HCT116 (cell line): Measurements from ENCODE around the gene SAT1. TPM values are rescaled to one million over a fixed set of nuclear protein-coding genes. Genes with fewer than 3 reads are reported as not detected.

Experiments
- ATAC-seq: fragments of 200-7000 bp; cut with Tn5 transposase; 2 replicates; pipeline ENCODE4 v1.9.1; 2020; ENCODE audit warnings: mild to moderate bottlenecking, moderate library complexity
- BruUV-seq: library from RNA; stranded (reverse); fragments of 400-500 nt; replicated peaks from 2 replicates; lab custom pipeline; 2021; lab: Mats Ljungman, UMichigan
- CTCF ChIA-PET: fragments of 300-600 bp; sonication (Branson Sonifier 250); formaldehyde crosslinking; loops from one replicate; lab custom pipeline; 2021; ENCODE audit warnings: antibody characterized with exemption; lab: Charles Lee
- POLR2A ChIA-PET: fragments of 300-600, 350-600 bp; sonication (Branson Sonifier 250); formaldehyde crosslinking; loops from one replicate; lab custom pipeline; 2021; ENCODE audit warnings: antibody characterized with exemption; lab: Charles Lee
- RAD21 ChIA-PET, 2 experiments: fragments of 300-600 bp; sonication (Branson Sonifier 250); formaldehyde crosslinking; loops; one replicate each; lab custom pipeline; 2023; ENCODE audit warnings: low total read pairs in 2 of 2; ENCODE audit not compliant: uncharacterized antibody in 2 of 2, unreplicated experiment in 2 of 2, low non-redundant PET in 1 of 2; lab: Charles Lee
- DNase-seq: peaks from one replicate; pipeline ENCODE4 v3.0.0-alpha.2; 2010; ENCODE audit warnings: low read depth, low spot score
- H2AFZ ChIP-seq: fragments of 200-600 bp; shearing (Covaris generic), sonication (generic); 2 replicates; pipeline ENCODE4 v1.6.1; 2017; ENCODE audit warnings: low read depth, mixed run types, mixed read lengths, antibody characterized with exemption, low read length; ENCODE audit not compliant: poor library complexity, severe bottlenecking
- H3K27ac ChIP-seq: 2 replicates; pipeline ENCODE4 v1.5.1; 2012; ENCODE audit warnings: low read depth, low read length
- H3K27me3 ChIP-seq: fragments of 200-600 bp; sonication (generic); 2 replicates; pipeline ENCODE4 v1.6.1; 2016; ENCODE audit warnings: mixed run types, low read length, mixed read lengths; ENCODE audit not compliant: insufficient read depth
- H3K36me3 ChIP-seq, 2 experiments: fragments of 200-500 bp in 1 of 2; fragments of 200-600 bp in 1 of 2; sonication (Bioruptor generic) in 1 of 2; sonication (generic) in 1 of 2; 2 replicates each; pipeline versions ENCODE4 v1.5.1 to v1.6.1; 2014 to 2016; ENCODE audit warnings: low read length in 2 of 2, inconsistent platforms in 1 of 2, mixed read lengths in 1 of 2, mixed run types in 1 of 2; ENCODE audit not compliant: insufficient read depth in 2 of 2, control insufficient read depth in 1 of 2
- H3K4me1 ChIP-seq, 2 experiments: fragments of 200-600 bp in 1 of 2; sonication (generic) in 1 of 2; 2 replicates each; pipeline versions ENCODE4 v1.5.1 to v1.6.1; 2012 to 2017; ENCODE audit warnings: low read length in 2 of 2, inconsistent platforms in 1 of 2, mild to moderate bottlenecking in 1 of 2, mixed read lengths in 1 of 2, mixed run types in 1 of 2, moderate library complexity in 1 of 2; ENCODE audit not compliant: insufficient read depth in 2 of 2, control insufficient read depth in 1 of 2
- H3K4me2 ChIP-seq: fragments of 200-600 bp; sonication (generic); 2 replicates; pipeline ENCODE4 v1.6.1; 2017; ENCODE audit warnings: mixed run types, low read length, mixed read lengths
- H3K4me3 ChIP-seq, 2 experiments: fragments of 200-600 bp in 1 of 2; sonication (generic) in 1 of 2; replicated peaks in 1 of 2; 2 replicates each; pipeline ENCODE4 v1.5.1; 2011 to 2016; ENCODE audit warnings: low read length in 2 of 2, control low read depth in 1 of 2, low read depth in 1 of 2, mild to moderate bottlenecking in 1 of 2, mixed read lengths in 1 of 2, mixed run types in 1 of 2
- H3K79me2 ChIP-seq: fragments of 200-600 bp; sonication (generic); 2 replicates; pipeline ENCODE4 v1.6.1; 2017; ENCODE audit warnings: mild to moderate bottlenecking, mixed run types, low read length, moderate library complexity, mixed read lengths; ENCODE audit not compliant: insufficient read depth
- H3K9ac ChIP-seq: fragments of 200-600 bp; sonication (generic); 2 replicates; pipeline ENCODE4 v1.6.1; 2016; ENCODE audit warnings: low read length, mixed read lengths
- H3K9me2 ChIP-seq: fragments of 200-600 bp; sonication (generic), shearing (Covaris generic); 2 replicates; pipeline ENCODE4 v1.6.1; 2017; ENCODE audit warnings: mixed run types, mild to moderate bottlenecking, moderate library complexity; ENCODE audit not compliant: insufficient read depth
- H3K9me3 ChIP-seq, 2 experiments: fragments of 200-500 bp in 1 of 2; fragments of 200-600 bp in 1 of 2; sonication (Bioruptor generic) in 1 of 2; sonication (generic) in 1 of 2; 2 replicates each; pipeline ENCODE4 v1.6.1; 2014 to 2017; ENCODE audit warnings: low read length in 2 of 2, mixed read lengths in 2 of 2, inconsistent platforms in 1 of 2, low read depth in 1 of 2, mild to moderate bottlenecking in 1 of 2, mixed run types in 1 of 2, moderate library complexity in 1 of 2; ENCODE audit not compliant: control insufficient read depth in 1 of 2, insufficient read depth in 1 of 2
- H4K20me1 ChIP-seq: fragments of 200-600 bp; sonication (generic), shearing (Covaris generic); 2 replicates; pipeline ENCODE4 v1.6.1; 2017; ENCODE audit warnings: mixed run types, mild to moderate bottlenecking, moderate library complexity; ENCODE audit not compliant: insufficient read depth
- ATF3 ChIP-seq: IDR thresholded peaks from 2 replicates; pipeline ENCODE4 v1.6.1; 2012
- CEBPB ChIP-seq: IDR thresholded peaks from 2 replicates; pipeline ENCODE4 v1.6.1; 2012; ENCODE audit warnings: low read depth
- EGR1 ChIP-seq: IDR thresholded peaks from 2 replicates; pipeline ENCODE4 v1.6.1; 2012; ENCODE audit warnings: low read depth
- ELF1 ChIP-seq: IDR thresholded peaks from 2 replicates; pipeline ENCODE4 v1.6.1; 2012; ENCODE audit warnings: low read depth, borderline replicate concordance
- FOSL1 ChIP-seq: IDR thresholded peaks from 2 replicates; pipeline ENCODE4 v1.6.1; 2012; ENCODE audit warnings: low read depth
- JUND ChIP-seq: IDR thresholded peaks from 2 replicates; pipeline ENCODE4 v1.6.1; 2012
- POLR2A ChIP-seq: IDR thresholded peaks from 2 replicates; pipeline ENCODE4 v1.7.0; 2011; ENCODE audit warnings: borderline replicate concordance; ENCODE audit not compliant: insufficient read depth, insufficient read length; ENCODE audit errors: extremely low read depth
- POLR2AphosphoS5 ChIP-seq: IDR thresholded peaks from 2 replicates; pipeline ENCODE4 v1.6.1; 2011; ENCODE audit warnings: mild to moderate bottlenecking, low read depth, low read length, moderate library complexity
- RAD21 ChIP-seq: IDR thresholded peaks from 2 replicates; pipeline ENCODE4 v1.6.1; 2012; ENCODE audit warnings: low read depth, mild to moderate bottlenecking
- SIN3A ChIP-seq: IDR thresholded peaks from 2 replicates; pipeline ENCODE4 v1.6.1; 2012; ENCODE audit warnings: low read depth
- SP1 ChIP-seq: IDR thresholded peaks from 2 replicates; pipeline ENCODE4 v1.6.1; 2012; ENCODE audit warnings: low read depth
- SRF ChIP-seq: IDR thresholded peaks from 2 replicates; pipeline ENCODE4 v1.6.1; 2012; ENCODE audit warnings: low read depth
- TCF7L2 ChIP-seq: IDR thresholded peaks from 2 replicates; pipeline ENCODE4 v1.7.0; 2011; ENCODE audit warnings: borderline replicate concordance, inconsistent platforms; ENCODE audit not compliant: insufficient read depth, insufficient read length; ENCODE audit errors: extremely low read depth
- YY1 ChIP-seq: IDR thresholded peaks from 2 replicates; pipeline ENCODE4 v1.6.1; 2011; ENCODE audit warnings: low read length, low read depth, moderate library complexity, mild to moderate bottlenecking; ENCODE audit not compliant: insufficient replicate concordance; ENCODE audit errors: extremely low read depth
- ZFX ChIP-seq: fragments of 450-650 bp; IDR thresholded peaks from 2 replicates; pipeline ENCODE4 v1.6.1; 2017
- ZNF274 ChIP-seq: fragments of 200-500 bp; sonication (Bioruptor generic); IDR thresholded peaks from 2 replicates; pipeline ENCODE4 v1.6.1; 2014; ENCODE audit warnings: mild to moderate bottlenecking, low read depth, low read length, inconsistent platforms
- intact Hi-C: fragments of 100-400 bp; cut with micrococcal nuclease; formaldehyde crosslinking; loops from 2 replicates; pipeline ENCODE4 v1.10.0; 2022
- total RNA-seq: library from RNA; stranded (reverse); gene quantifications from one replicate; pipeline ENCODE4 v1.2.1, GENCODE V29; 2021; ENCODE audit not compliant: unreplicated experiment
- TF ChIP-seq, protein P1 (sequence below), 3 experiments: fragments of 200-600 bp in 1 of 3; sonication (generic) in 1 of 3; IDR thresholded peaks in 2 of 3; conservative IDR thresholded peaks in 1 of 3; 2 replicates each; pipeline ENCODE4 v1.5.1; 2012 to 2017; ENCODE audit warnings: low read depth in 2 of 3, low read length in 2 of 3, antibody characterized with exemption in 1 of 3, borderline replicate concordance in 1 of 3, control low read depth in 1 of 3, mild to moderate bottlenecking in 1 of 3, mixed read lengths in 1 of 3, mixed run types in 1 of 3, moderate library complexity in 1 of 3; ENCODE audit not compliant: insufficient read depth in 1 of 3
- TF ChIP-seq, protein P2 (sequence below): IDR thresholded peaks from 2 replicates; pipeline ENCODE4 v1.6.1; 2011; ENCODE audit warnings: mild to moderate bottlenecking, low read length, moderate library complexity; ENCODE audit not compliant: insufficient replicate concordance; ENCODE audit errors: extremely low read depth

Gene SAT1
- total RNA-seq, 1 experiment from 2014 or later = 821 TPM

DNA sequence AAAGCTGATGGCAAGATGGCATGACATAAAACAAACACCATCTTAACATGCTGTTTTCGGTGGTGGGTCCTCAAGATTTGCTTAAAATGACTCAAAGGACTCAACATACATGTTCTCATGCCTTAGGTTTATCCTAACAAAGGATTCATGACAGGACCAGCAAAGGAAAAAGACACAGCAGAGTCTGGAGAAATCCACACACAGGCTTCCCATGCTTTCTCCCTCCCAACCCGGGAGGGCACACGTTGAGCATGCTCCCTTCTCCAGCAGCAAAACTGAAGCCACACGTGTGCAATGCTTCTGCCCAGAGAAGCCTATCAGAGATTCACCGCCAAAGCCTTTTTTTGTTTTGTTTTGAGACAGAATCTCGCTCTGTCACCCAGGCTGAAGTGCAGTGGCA is 39.9 kb downstream of the SAT1 start:
- RAD21 ChIA-PET = no interaction called here
- CTCF ChIA-PET = no interaction called here
- H3K4me2 ChIP-seq = no peak overlapping the region
- DNase-seq = no peak
- H3K9me3 ChIP-seq = no peaks in the 10 kb centered on the region
- TF ChIP-seq YY1 = no peak
- no peak for TF ChIP-seq RAD21
- TF ChIP-seq SRF = no peak
- no peak for TF ChIP-seq POLR2AphosphoS5
- TF ChIP-seq ZNF274 = no peak
- no peak for TF ChIP-seq ELF1
- no peak for TF ChIP-seq SIN3A
- TF ChIP-seq, protein P1, sequence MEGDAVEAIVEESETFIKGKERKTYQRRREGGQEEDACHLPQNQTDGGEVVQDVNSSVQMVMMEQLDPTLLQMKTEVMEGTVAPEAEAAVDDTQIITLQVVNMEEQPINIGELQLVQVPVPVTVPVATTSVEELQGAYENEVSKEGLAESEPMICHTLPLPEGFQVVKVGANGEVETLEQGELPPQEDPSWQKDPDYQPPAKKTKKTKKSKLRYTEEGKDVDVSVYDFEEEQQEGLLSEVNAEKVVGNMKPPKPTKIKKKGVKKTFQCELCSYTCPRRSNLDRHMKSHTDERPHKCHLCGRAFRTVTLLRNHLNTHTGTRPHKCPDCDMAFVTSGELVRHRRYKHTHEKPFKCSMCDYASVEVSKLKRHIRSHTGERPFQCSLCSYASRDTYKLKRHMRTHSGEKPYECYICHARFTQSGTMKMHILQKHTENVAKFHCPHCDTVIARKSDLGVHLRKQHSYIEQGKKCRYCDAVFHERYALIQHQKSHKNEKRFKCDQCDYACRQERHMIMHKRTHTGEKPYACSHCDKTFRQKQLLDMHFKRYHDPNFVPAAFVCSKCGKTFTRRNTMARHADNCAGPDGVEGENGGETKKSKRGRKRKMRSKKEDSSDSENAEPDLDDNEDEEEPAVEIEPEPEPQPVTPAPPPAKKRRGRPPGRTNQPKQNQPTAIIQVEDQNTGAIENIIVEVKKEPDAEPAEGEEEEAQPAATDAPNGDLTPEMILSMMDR (IDR thresholded peaks at IDR 0.05 in 2 of 3, conservative IDR thresholded peaks at IDR 0.05 in 1 of 3; ENCODE audit: borderline replicate concordance in 1 of 3, insufficient read depth in 1 of 3, low read depth in 2 of 3, low read length in 2 of 3) = no peak
- no peak for TF ChIP-seq ATF3
- no peak for TF ChIP-seq FOSL1
- TF ChIP-seq EGR1 = no peak
- no peak for TF ChIP-seq ZFX
- TF ChIP-seq, protein P2, sequence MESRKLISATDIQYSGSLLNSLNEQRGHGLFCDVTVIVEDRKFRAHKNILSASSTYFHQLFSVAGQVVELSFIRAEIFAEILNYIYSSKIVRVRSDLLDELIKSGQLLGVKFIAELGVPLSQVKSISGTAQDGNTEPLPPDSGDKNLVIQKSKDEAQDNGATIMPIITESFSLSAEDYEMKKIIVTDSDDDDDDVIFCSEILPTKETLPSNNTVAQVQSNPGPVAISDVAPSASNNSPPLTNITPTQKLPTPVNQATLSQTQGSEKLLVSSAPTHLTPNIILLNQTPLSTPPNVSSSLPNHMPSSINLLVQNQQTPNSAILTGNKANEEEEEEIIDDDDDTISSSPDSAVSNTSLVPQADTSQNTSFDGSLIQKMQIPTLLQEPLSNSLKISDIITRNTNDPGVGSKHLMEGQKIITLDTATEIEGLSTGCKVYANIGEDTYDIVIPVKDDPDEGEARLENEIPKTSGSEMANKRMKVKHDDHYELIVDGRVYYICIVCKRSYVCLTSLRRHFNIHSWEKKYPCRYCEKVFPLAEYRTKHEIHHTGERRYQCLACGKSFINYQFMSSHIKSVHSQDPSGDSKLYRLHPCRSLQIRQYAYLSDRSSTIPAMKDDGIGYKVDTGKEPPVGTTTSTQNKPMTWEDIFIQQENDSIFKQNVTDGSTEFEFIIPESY = no peak
- no peak for TF ChIP-seq POLR2A
- no peak for TF ChIP-seq TCF7L2
- TF ChIP-seq SP1 = no peak
- no peak for TF ChIP-seq CEBPB
- TF ChIP-seq JUND = no peak
- no peaks in the 10 kb centered on the region for H4K20me1 ChIP-seq
- H3K79me2 ChIP-seq = no peaks in the 10 kb centered on the region
- H3K27ac ChIP-seq = no peak overlapping the region
- no peaks in the 10 kb centered on the region for H3K27me3 ChIP-seq
- H3K36me3 ChIP-seq = no peaks in the 10 kb centered on the region
- no peak overlapping the region for H3K9ac ChIP-seq
- H3K9me2 ChIP-seq = no peaks in the 10 kb centered on the region
- no peak overlapping the region for H3K4me3 ChIP-seq
- POLR2A ChIA-PET = no interaction called here
- H3K4me1 ChIP-seq = peaks cover 22 to 28% of the 10 kb centered on the region in 2 experiments
- BruUV-seq = no TSS peak
- H2AFZ ChIP-seq = no peak overlapping the region
- no peak for ATAC-seq
- intact Hi-C loops = no loop called here
